ENCODE measurements around the gene HECW1.
"Not testable (repeated sequence)": the region's sequence is repeated elsewhere in the genome, so short reads cannot be mapped to it uniquely, and the experiment has no call there.

The HECW1 gene

GRCh38 chr7:43204081-43204480 is 91.6 kb downstream of the HECW1 start:
- TF ChIP-seq CTCF (IDR thresholded peaks at IDR 0.05; ENCODE audit: low read depth, low read length), result no peak
- Histone ChIP-seq H3K27me3 (ENCODE audit: insufficient read depth, low read depth, severe bottlenecking) (no peaks in the 10 kb centered on the region), H3K36me3 (no peaks in the 10 kb centered on the region), H3K4me3 (ENCODE audit: low read depth, low read length) (no peak overlapping the region), H3K9me3 (ENCODE audit: severe bottlenecking) (no peaks in the 10 kb centered on the region), H3K27ac (no peak overlapping the region)
- no peak for DNase-seq

GRCh38 chr7:43205171-43205795 is 92.8 kb downstream of the HECW1 start:
- Histone ChIP-seq H3K36me3 (no peaks in the 10 kb centered on the region), H3K27ac (no peak overlapping the region), H3K9me3 (ENCODE audit: severe bottlenecking) (no peaks in the 10 kb centered on the region), H3K27me3 (ENCODE audit: insufficient read depth, low read depth, severe bottlenecking) (no peaks in the 10 kb centered on the region), H3K4me3 (ENCODE audit: low read depth, low read length) (no peak overlapping the region)
- no peak for DNase-seq
- TF ChIP-seq CTCF (IDR thresholded peaks at IDR 0.05; ENCODE audit: low read depth, low read length), result no peak

DNA sequence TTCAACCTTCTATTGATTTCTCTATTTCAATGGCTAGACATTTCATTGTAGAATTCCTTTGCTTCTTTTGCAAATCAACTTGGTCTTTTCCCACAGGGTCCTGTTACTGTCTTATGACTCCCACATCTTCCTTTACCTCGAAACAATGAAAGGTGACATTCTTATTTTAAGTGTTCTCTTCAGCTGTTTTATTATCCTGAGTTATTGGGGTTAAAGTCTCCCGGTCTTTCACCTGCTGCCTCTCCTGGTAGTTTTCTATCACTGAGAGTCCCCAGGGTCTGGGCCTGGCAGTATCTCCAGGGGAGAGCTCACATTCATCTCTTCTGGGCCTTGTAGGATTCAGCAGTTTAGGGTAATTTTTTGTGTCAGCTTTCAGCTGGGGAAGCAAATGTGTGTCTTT is 95.8 kb downstream of the HECW1 start:
- H3K9me3 ChIP-seq (ENCODE audit: severe bottlenecking), result no peaks in the 10 kb centered on the region
- no peaks in the 10 kb centered on the region for H3K27me3 ChIP-seq (ENCODE audit: insufficient read depth, low read depth, severe bottlenecking)
- no peak overlapping the region for H3K4me3 ChIP-seq (ENCODE audit: low read depth, low read length)
- no peak for DNase-seq
- H3K27ac ChIP-seq, result no peak overlapping the region
- H3K36me3 ChIP-seq, result no peaks in the 10 kb centered on the region
- no peak for TF ChIP-seq CTCF (IDR thresholded peaks at IDR 0.05; ENCODE audit: low read depth, low read length)

DNA sequence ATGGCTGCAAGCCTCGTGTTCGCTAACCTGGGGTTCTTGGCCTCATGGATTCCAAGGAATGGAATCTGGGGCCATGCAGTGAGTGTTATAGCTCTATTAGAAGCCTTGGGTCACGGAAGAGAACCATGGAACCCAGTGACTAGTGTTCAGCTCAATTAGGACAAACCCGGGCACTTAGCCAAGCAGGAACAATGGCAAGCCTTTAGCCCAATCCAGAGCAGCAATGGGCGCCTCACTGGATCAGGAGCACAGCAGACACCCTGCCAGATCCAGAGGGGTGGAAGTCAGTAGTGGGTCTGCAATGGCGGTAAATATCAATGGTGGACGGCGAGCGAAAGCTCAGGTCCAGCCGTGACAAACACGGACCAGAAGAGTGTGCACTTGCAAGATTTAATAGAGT is 98.1 kb downstream of the HECW1 start:
- not testable (repeated sequence) for H3K4me3 ChIP-seq (ENCODE audit: low read depth, low read length); H3K27me3 ChIP-seq (ENCODE audit: insufficient read depth, low read depth, severe bottlenecking); H3K27ac ChIP-seq; H3K36me3 ChIP-seq; DNase-seq; H3K9me3 ChIP-seq (ENCODE audit: severe bottlenecking)

- no peaks in the 10 kb centered on the region for H3K9me3 ChIP-seq (ENCODE audit: severe bottlenecking)
- H3K27me3 ChIP-seq (ENCODE audit: insufficient read depth, low read depth, severe bottlenecking), result no peaks in the 10 kb centered on the region
- TF ChIP-seq CTCF (IDR thresholded peaks at IDR 0.05; ENCODE audit: low read depth, low read length), result no peak
- no peak for DNase-seq
- no peak overlapping the region for H3K27ac ChIP-seq
- no peak overlapping the region for H3K4me3 ChIP-seq (ENCODE audit: low read depth, low read length)
- no peaks in the 10 kb centered on the region for H3K36me3 ChIP-seq
These were observed 98.8 kb downstream of the HECW1 start for GRCh38 chr7:43211286-43211685.

GRCh38 chr7:43211693-43212092 is 99.2 kb downstream of the HECW1 start:
- Histone ChIP-seq H3K4me3 (ENCODE audit: low read depth, low read length) (no peak overlapping the region), H3K36me3 (no peaks in the 10 kb centered on the region), H3K27ac (no peak overlapping the region), H3K9me3 (ENCODE audit: severe bottlenecking) (no peaks in the 10 kb centered on the region), H3K27me3 (ENCODE audit: insufficient read depth, low read depth, severe bottlenecking) (no peaks in the 10 kb centered on the region)
- TF ChIP-seq CTCF (IDR thresholded peaks at IDR 0.05; ENCODE audit: low read depth, low read length), result no peak
- DNase-seq, result no peak
